ENCODE results near the gene DPP6.

- TF ChIP-seq CTCF (IDR thresholded peaks at IDR 0.05 in 4 of 5, conservative IDR thresholded peaks at IDR 0.05 in 1 of 5) (no peak), POLR2A (IDR thresholded peaks at IDR 0.05) (no peak)
Observed at GRCh38 chr7:154532771-154533170, 480.6 kb downstream of the DPP6 start.
